B cell (primary cell): ENCODE measurements around the gene FAM107B. TPM values are rescaled to one million over a fixed set of nuclear protein-coding genes. Genes with fewer than 3 reads are reported as not detected.

Experiments used
- ATAC-seq: fragments of 200-7000 bp; cut with Tn5 transposase; one replicate; pipeline ENCODE4 v1.10.0; 2021; ENCODE audit warnings: low read depth, mild to moderate bottlenecking, moderate number of reproducible peaks, moderate library complexity
- CTCF ChIA-PET: fragments of 350-600 bp; sonication (Branson Sonifier 250); formaldehyde crosslinking; loops from one replicate; lab custom pipeline; 2021; ENCODE audit warnings: antibody characterized with exemption, inconsistent platforms; lab: Charles Lee
- POLR2A ChIA-PET: fragments of 350-600 bp; sonication (Branson Sonifier 250); formaldehyde crosslinking; loops from one replicate; lab custom pipeline; 2021; ENCODE audit warnings: antibody characterized with exemption; lab: Charles Lee
- DNase-seq: peaks from one replicate; pipeline ENCODE4 v3.0.0; 2013
- H2AFZ ChIP-seq: 2 replicates; pipeline ENCODE4 v1.6.1; 2012; ENCODE audit warnings: mild to moderate bottlenecking, low read depth, low read length; ENCODE audit not compliant: insufficient read depth, poor library complexity, severe bottlenecking
- H3K27ac ChIP-seq, 2 donors: 1 replicate in 1 of 2; 2 replicates in 1 of 2; pipeline ENCODE4 v1.5.1; 2012 to 2013; ENCODE audit warnings: low read length in 2 of 2, mild to moderate bottlenecking in 2 of 2, moderate library complexity in 1 of 2
- H3K27me3 ChIP-seq, 4 experiments: fragments of 200-600 bp in 1 of 4; sonication (generic) in 1 of 4; replicated peaks in 1 of 4; 1 replicate in 2 of 4; 2 replicates in 2 of 4; pipeline versions ENCODE4 v1.6.1 to v1.7.0; 2013 to 2016; ENCODE audit warnings: low read length in 3 of 4, mild to moderate bottlenecking in 2 of 4, mixed read lengths in 1 of 4, moderate library complexity in 1 of 4; ENCODE audit not compliant: insufficient read depth in 4 of 4, control insufficient read depth in 3 of 4; ENCODE audit errors: control extremely low read depth in 1 of 4
- H3K36me3 ChIP-seq, 2 experiments: replicated peaks in 1 of 2; 1 replicate in 1 of 2; 2 replicates in 1 of 2; pipeline versions ENCODE4 v1.6.1 to v1.7.1; 2013; ENCODE audit warnings: low read length in 1 of 2; ENCODE audit not compliant: insufficient read depth in 2 of 2, control insufficient read depth in 1 of 2; ENCODE audit errors: control extremely low read depth in 1 of 2, extremely low read depth in 1 of 2
- H3K4me1 ChIP-seq, 2 donors: fragments of 200-600 bp in 1 of 2; sonication (generic) in 1 of 2; 1 replicate in 1 of 2; 2 replicates in 1 of 2; pipeline versions ENCODE4 v1.5.1 to v1.6.1; 2013 to 2017; ENCODE audit warnings: low read length in 2 of 2; ENCODE audit not compliant: control insufficient read depth in 2 of 2, insufficient read depth in 2 of 2
- H3K4me2 ChIP-seq: replicated peaks from 2 replicates; pipeline ENCODE3; 2012; ENCODE audit warnings: mild to moderate bottlenecking, low read depth, low read length; ENCODE audit not compliant: poor library complexity, severe bottlenecking
- H3K4me3 ChIP-seq, 5 experiments: fragments of 200-600 bp in 1 of 5; sonication (generic) in 1 of 5; 1 replicate in 3 of 5; 2 replicates in 2 of 5; pipeline versions ENCODE4 v1.5.1 to v1.7.0; 2011 to 2016; ENCODE audit warnings: low read length in 4 of 5, mild to moderate bottlenecking in 4 of 5, low read depth in 2 of 5, control low read depth in 1 of 5, moderate library complexity in 1 of 5; ENCODE audit not compliant: insufficient read depth in 1 of 5; ENCODE audit errors: control extremely low read depth in 1 of 5, extremely low read depth in 1 of 5
- H3K79me2 ChIP-seq: fragments of 200-600 bp; sonication (generic); one replicate; pipeline ENCODE4 v1.6.0; 2016; ENCODE audit warnings: low read length; ENCODE audit not compliant: control insufficient read depth, insufficient read depth
- H3K9ac ChIP-seq: fragments of 200-600 bp; sonication (generic); 2 replicates; pipeline ENCODE4 v1.6.1; 2017; ENCODE audit warnings: mild to moderate bottlenecking, low read length, moderate library complexity
- H3K9me3 ChIP-seq, 3 donors: one replicate each; pipeline versions ENCODE4 v1.6.1 to v1.7.1; 2013; ENCODE audit warnings: low read length in 2 of 3; ENCODE audit not compliant: control insufficient read depth in 2 of 3, insufficient read depth in 1 of 3; ENCODE audit errors: control extremely low read depth in 1 of 3
- H4K20me1 ChIP-seq: 2 replicates; pipeline ENCODE4 v1.6.0; 2012; ENCODE audit warnings: mild to moderate bottlenecking, low read length; ENCODE audit not compliant: insufficient read depth, control insufficient read depth, poor library complexity, severe bottlenecking
- H3K27ac Mint-ChIP-seq: one replicate; pipeline ENCODE4 v1.8.0; 2021; ENCODE audit warnings: mixed read lengths
- H3K27me3 Mint-ChIP-seq: one replicate; pipeline ENCODE4 v1.8.0; 2021; ENCODE audit warnings: mixed read lengths
- H3K4me1 Mint-ChIP-seq: one replicate; pipeline ENCODE4 v1.8.0; 2021; ENCODE audit warnings: mixed read lengths
- H3K4me3 Mint-ChIP-seq: one replicate; pipeline ENCODE4 v1.8.0; 2021; ENCODE audit warnings: mixed read lengths
- H3K9me3 Mint-ChIP-seq: one replicate; pipeline ENCODE4 v1.8.0; 2022; ENCODE audit warnings: mixed read lengths; ENCODE audit not compliant: insufficient read depth
- EZH2 ChIP-seq: IDR thresholded peaks from 2 replicates; pipeline ENCODE4 v1.6.1; 2012; ENCODE audit warnings: borderline replicate concordance, low read depth, mild to moderate bottlenecking, moderate library complexity, low read length; ENCODE audit not compliant: insufficient read depth, poor library complexity, severe bottlenecking
- WGBS: methylation state at CpG from one replicate; pipeline ENCODE4 v1.1.5; 2013; ENCODE audit warnings: missing lambda C conversion rate; ENCODE audit not compliant: insufficient coverage; 5-methylcytosine and 5-hydroxymethylcytosine counted together
- intact Hi-C: fragments of 100-400 bp; cut with micrococcal nuclease; formaldehyde crosslinking; loops from one replicate; pipeline ENCODE4 v1.10.0; 2022
- polyA plus RNA-seq: library from polyadenylated mRNA; depleted of rRNA; stranded (reverse); fragments of >200 nt; gene quantifications from 2 replicates; pipeline ENCODE4 v1.2.3, GENCODE V29; 2012
- total RNA-seq, 2 donors: library from RNA; stranded (reverse); fragments of 120-200 nt in 1 of 2; gene quantifications; 1 replicate in 1 of 2; 2 replicates in 1 of 2; pipeline versions ENCODE4 v1.2.3 to v1.2.4, GENCODE V29; 2013 to 2022
- TF ChIP-seq, protein P1 (sequence below): fragments of 200-600 bp; IDR thresholded peaks from one replicate; pipeline ENCODE4 v1.8.0; 2022; ENCODE audit warnings: antibody characterized with exemption, mild to moderate bottlenecking

FAM107B gene
- total and polyA plus RNA-seq, 2 donors (not counting 1 experiment from before 2014, with no cell fraction given) = 31.9 to 318 TPM

DNA sequence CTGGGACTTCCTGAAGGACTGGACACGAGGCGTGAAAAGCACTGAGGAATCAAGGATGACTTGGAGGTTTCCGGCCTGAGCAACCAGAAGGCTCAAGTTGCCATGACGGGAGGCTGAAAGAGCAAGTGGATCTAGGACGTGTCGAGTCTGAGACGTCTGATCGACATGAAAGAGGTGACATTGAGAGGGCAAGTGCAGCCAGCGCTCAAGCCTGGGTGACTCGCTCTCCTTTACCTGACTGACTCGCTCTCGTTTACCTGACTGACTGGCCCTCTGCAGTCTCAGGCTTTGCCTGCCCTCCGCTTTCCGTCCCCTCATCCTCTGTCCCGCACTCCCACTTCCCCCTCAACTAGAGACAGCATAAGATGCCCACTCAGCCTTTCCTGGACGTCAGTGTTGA, 241.4 kb downstream of the FAM107B start:
- ATAC-seq (no peak), DNase-seq (no peak)
- H4K20me1 ChIP-seq = peaks cover 98% of the 10 kb centered on the region
- Mint-ChIP-seq H3K27ac (no peak overlapping the region), H3K27me3 (no peaks in the 10 kb centered on the region), H3K4me1 (peaks cover 42% of the 10 kb centered on the region), H3K9me3 (no peaks in the 10 kb centered on the region), H3K4me3 (no peak overlapping the region)
- peaks cover 0 to 10% of the 10 kb centered on the region in 2 donors for H3K4me1 ChIP-seq
- H3K27ac ChIP-seq = no peak overlapping the region
- no peak overlapping the region for H3K4me2 ChIP-seq
- no peak overlapping the region for H3K9ac ChIP-seq
- peaks cover 15 to 77% of the 10 kb centered on the region in 2 experiments for H3K36me3 ChIP-seq
- no peaks in the 10 kb centered on the region for H3K9me3 ChIP-seq
- intact Hi-C loops = no loop called here
- H3K79me2 ChIP-seq = peaks cover 99% of the 10 kb centered on the region
- POLR2A ChIA-PET = no interaction called here
- H3K4me3 ChIP-seq = no peak overlapping the region
- CTCF ChIA-PET = interaction anchor here (1.1 kb wide), 1 partner anchor 304 kb away, joined by 3 read pairs; no protein-coding TSS in a partner anchor
- H3K27me3 ChIP-seq = no peaks in the 10 kb centered on the region
- no peak overlapping the region for H2AFZ ChIP-seq
- TF ChIP-seq, protein P1, sequence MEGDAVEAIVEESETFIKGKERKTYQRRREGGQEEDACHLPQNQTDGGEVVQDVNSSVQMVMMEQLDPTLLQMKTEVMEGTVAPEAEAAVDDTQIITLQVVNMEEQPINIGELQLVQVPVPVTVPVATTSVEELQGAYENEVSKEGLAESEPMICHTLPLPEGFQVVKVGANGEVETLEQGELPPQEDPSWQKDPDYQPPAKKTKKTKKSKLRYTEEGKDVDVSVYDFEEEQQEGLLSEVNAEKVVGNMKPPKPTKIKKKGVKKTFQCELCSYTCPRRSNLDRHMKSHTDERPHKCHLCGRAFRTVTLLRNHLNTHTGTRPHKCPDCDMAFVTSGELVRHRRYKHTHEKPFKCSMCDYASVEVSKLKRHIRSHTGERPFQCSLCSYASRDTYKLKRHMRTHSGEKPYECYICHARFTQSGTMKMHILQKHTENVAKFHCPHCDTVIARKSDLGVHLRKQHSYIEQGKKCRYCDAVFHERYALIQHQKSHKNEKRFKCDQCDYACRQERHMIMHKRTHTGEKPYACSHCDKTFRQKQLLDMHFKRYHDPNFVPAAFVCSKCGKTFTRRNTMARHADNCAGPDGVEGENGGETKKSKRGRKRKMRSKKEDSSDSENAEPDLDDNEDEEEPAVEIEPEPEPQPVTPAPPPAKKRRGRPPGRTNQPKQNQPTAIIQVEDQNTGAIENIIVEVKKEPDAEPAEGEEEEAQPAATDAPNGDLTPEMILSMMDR = no peak
- TF ChIP-seq EZH2 = no peak
- WGBS = 99% methylated on average over 11 of the region's 16 CpGs

DNA sequence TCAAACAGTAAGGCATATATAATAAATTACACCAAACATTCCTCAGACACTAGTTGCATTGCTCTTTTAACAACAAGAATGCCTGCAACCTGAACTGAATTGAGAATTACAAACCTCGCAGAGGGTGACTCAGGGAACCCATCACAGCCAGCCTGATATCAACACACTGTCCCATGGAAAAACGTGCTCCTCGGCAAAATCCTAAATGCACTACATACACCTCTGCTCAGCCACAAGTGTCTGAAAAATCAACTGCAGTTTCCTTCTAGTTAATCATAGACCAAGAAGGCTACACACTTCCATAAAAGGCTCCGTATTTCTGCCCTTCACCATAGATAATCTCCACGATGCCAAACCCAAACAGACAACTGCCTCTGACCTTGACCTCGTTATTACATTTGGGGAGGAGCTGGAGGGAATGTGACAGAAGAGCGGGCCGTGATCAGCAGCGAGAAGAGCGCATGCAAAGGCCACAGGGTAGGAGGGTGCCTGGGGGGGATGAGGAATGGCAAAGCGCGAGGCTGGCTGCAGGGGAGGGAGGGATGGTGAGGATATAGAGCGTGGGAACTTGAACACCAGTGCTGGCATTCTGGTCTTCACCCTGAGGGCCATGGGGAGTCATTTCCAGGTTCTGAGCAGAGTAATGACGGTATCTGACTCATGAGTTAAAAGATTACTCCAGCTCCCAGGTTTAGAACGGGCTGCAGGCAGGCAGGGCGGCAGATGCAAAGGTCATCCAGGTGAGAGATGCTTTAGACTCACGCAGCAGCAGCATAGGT, 242.0 kb downstream of the FAM107B start:
- H3K79me2 ChIP-seq = peaks cover 98% of the 10 kb centered on the region
- H3K4me3 Mint-ChIP-seq = no peak overlapping the region

More for the DNA sequence above, 242.0 kb downstream of the FAM107B start:
- peaks cover 15 to 73% of the 10 kb centered on the region in 2 experiments for H3K36me3 ChIP-seq
- peaks cover 0 to 10% of the 10 kb centered on the region in 2 donors for H3K4me1 ChIP-seq
- Mint-ChIP-seq H3K4me1 (peaks cover 42% of the 10 kb centered on the region), H3K27me3 (no peaks in the 10 kb centered on the region), H3K9me3 (no peaks in the 10 kb centered on the region), H3K27ac (no peak overlapping the region)
- DNase-seq = no peak
- ChIA-PET CTCF (no interaction called here), POLR2A (no interaction called here)
- intact Hi-C loops = no loop called here
- H3K4me2 ChIP-seq = no peak overlapping the region
- no peak for TF ChIP-seq EZH2
- TF ChIP-seq, protein P1 = no peak
- no peaks in the 10 kb centered on the region for H3K27me3 ChIP-seq
- H3K9me3 ChIP-seq = no peaks in the 10 kb centered on the region
- peaks cover 97% of the 10 kb centered on the region for H4K20me1 ChIP-seq
- WGBS = 93% methylated on average over 16 of the region's 17 CpGs
- H3K4me3 ChIP-seq = no peak overlapping the region
- H3K27ac ChIP-seq = no peak overlapping the region
- no peak for ATAC-seq
- H2AFZ ChIP-seq = no peak overlapping the region
- no peak overlapping the region for H3K9ac ChIP-seq
